Liver (tissue), 9 donors: ENCODE measurements around the gene CDH4. TPM values are rescaled to one million over a fixed set of nuclear protein-coding genes. Genes with fewer than 3 reads are reported as not detected.

Source experiments
- DNase-seq: peaks from one replicate; pipeline ENCODE4 v3.0.0-alpha.2; 2017; ENCODE audit warnings: low spot score
- H3K27ac ChIP-seq, 2 donors: one replicate each; pipeline ENCODE4 v1.7.0; 2013; ENCODE audit warnings: inconsistent platforms in 2 of 2, low read length in 2 of 2, control low read depth in 1 of 2, low read depth in 1 of 2, mild to moderate bottlenecking in 1 of 2
- H3K27me3 ChIP-seq, 4 donors: one replicate each; pipeline versions ENCODE4 v1.6.1 to v1.7.0; 2013; ENCODE audit warnings: low read length in 3 of 4, inconsistent platforms in 1 of 4, mild to moderate bottlenecking in 1 of 4, moderate library complexity in 1 of 4; ENCODE audit not compliant: control insufficient read depth in 4 of 4, insufficient read depth in 4 of 4
- H3K36me3 ChIP-seq, 4 donors: one replicate each; pipeline versions ENCODE4 v1.6.1 to v1.7.0; 2013; ENCODE audit warnings: low read length in 3 of 4, mild to moderate bottlenecking in 3 of 4, low read depth in 1 of 4, moderate library complexity in 1 of 4; ENCODE audit not compliant: control insufficient read depth in 4 of 4, insufficient read depth in 3 of 4
- H3K4me1 ChIP-seq, 4 donors: one replicate each; pipeline versions ENCODE4 v1.6.1 to v1.7.0; 2013; ENCODE audit warnings: low read length in 3 of 4, mild to moderate bottlenecking in 3 of 4, moderate library complexity in 1 of 4; ENCODE audit not compliant: control insufficient read depth in 4 of 4, insufficient read depth in 4 of 4
- H3K4me3 ChIP-seq, 3 donors: one replicate each; pipeline versions ENCODE4 v1.6.1 to v1.7.0; 2013; ENCODE audit warnings: low read length in 3 of 3, control low read depth in 1 of 3, low read depth in 1 of 3, mild to moderate bottlenecking in 1 of 3
- H3K9ac ChIP-seq, 2 donors: one replicate each; pipeline ENCODE4 v1.7.0; 2013; ENCODE audit warnings: low read length in 2 of 2, mild to moderate bottlenecking in 2 of 2, moderate library complexity in 2 of 2, control low read depth in 1 of 2, low read depth in 1 of 2
- H3K9me3 ChIP-seq, 4 donors: one replicate each; pipeline versions ENCODE4 v1.6.1 to v1.7.0; 2013; ENCODE audit warnings: low read length in 3 of 4; ENCODE audit not compliant: control insufficient read depth in 4 of 4
- CTCF ChIP-seq: fragments of 150-350 bp; IDR thresholded peaks from 2 replicates; pipeline ENCODE4 v1.5.1; 2017; ENCODE audit warnings: improper control_type of control experiment, low read depth, low read length; ENCODE audit not compliant: missing input control
- EGR1 ChIP-seq, 2 donors: IDR thresholded peaks; 2 replicates each; pipeline ENCODE4 v1.6.1; 2016 to 2018; ENCODE audit warnings: antibody characterized with exemption in 2 of 2, low read depth in 2 of 2
- FOXA1 ChIP-seq: IDR thresholded peaks from 2 replicates; pipeline ENCODE4 v1.6.1; 2016; ENCODE audit warnings: antibody characterized with exemption
- FOXA2 ChIP-seq: IDR thresholded peaks from 2 replicates; pipeline ENCODE4 v1.6.1; 2016; ENCODE audit warnings: antibody characterized with exemption
- GABPA ChIP-seq, 2 donors: IDR thresholded peaks in 1 of 2; conservative IDR thresholded peaks in 1 of 2; 2 replicates each; pipeline ENCODE4 v1.6.1; 2016; ENCODE audit warnings: antibody characterized with exemption in 2 of 2, mild to moderate bottlenecking in 1 of 2, moderate library complexity in 1 of 2
- HNF4A ChIP-seq, 2 donors: conservative IDR thresholded peaks; 2 replicates each; pipeline ENCODE4 v1.6.1; 2016; ENCODE audit warnings: antibody characterized with exemption in 2 of 2, mild to moderate bottlenecking in 2 of 2
- HNF4G ChIP-seq: IDR thresholded peaks from 2 replicates; pipeline ENCODE4 v1.6.1; 2016; ENCODE audit warnings: antibody characterized with exemption
- JUND ChIP-seq, 2 donors: IDR thresholded peaks; 2 replicates each; pipeline ENCODE4 v1.6.1; 2016; ENCODE audit warnings: antibody characterized with exemption in 2 of 2
- NR2F2 ChIP-seq: IDR thresholded peaks from 2 replicates; pipeline ENCODE4 v1.6.1; 2016; ENCODE audit warnings: antibody characterized with exemption
- RXRA ChIP-seq, 2 donors: IDR thresholded peaks; 2 replicates each; pipeline ENCODE4 v1.6.1; 2017 to 2018; ENCODE audit warnings: antibody characterized with exemption in 2 of 2, mild to moderate bottlenecking in 1 of 2
- SP1 ChIP-seq: IDR thresholded peaks from 2 replicates; pipeline ENCODE4 v1.6.1; 2018; ENCODE audit warnings: antibody characterized with exemption, mild to moderate bottlenecking
- TAF1 ChIP-seq: conservative IDR thresholded peaks from 2 replicates; pipeline ENCODE4 v1.6.1; 2016; ENCODE audit warnings: antibody characterized with exemption, mild to moderate bottlenecking
- ZBTB33 ChIP-seq: IDR thresholded peaks from 2 replicates; pipeline ENCODE4 v1.6.1; 2016; ENCODE audit warnings: antibody characterized with exemption
- WGBS: extraction: QIAGEN DNeasy Blood & Tissue Kit; methylation state at CpG from one replicate; pipeline ENCODE4 v1.1.7; 2013; 5-methylcytosine and 5-hydroxymethylcytosine counted together
- polyA plus RNA-seq, 2 donors: library from polyadenylated mRNA; stranded (reverse) in 1 of 2; unstranded in 1 of 2; fragments of 200-250 nt in 1 of 2; fragments of >200 nt in 1 of 2; fragmentation: Nextera tagmentation in 1 of 2; extraction: Ambion mirVana in 1 of 2; gene quantifications; one replicate each; pipeline versions ENCODE4 v1.2.1 to v1.2.3, GENCODE V29; 2013 to 2015
- total RNA-seq, 2 donors: library from RNA; depleted of rRNA; stranded (reverse); fragments of >200 nt; gene quantifications; one replicate each; pipeline ENCODE4 v1.2.3, GENCODE V29; 2014
- TF ChIP-seq, protein P1 (sequence below): IDR thresholded peaks from 2 replicates; pipeline ENCODE4 v1.6.1; 2016; ENCODE audit warnings: antibody characterized with exemption
- TF ChIP-seq, protein P2 (sequence below): IDR thresholded peaks from 2 replicates; pipeline ENCODE4 v1.6.1; 2016; ENCODE audit warnings: antibody characterized with exemption, mild to moderate bottlenecking
- donor health status: healthy.
- donor health status: healthy.
- donor health status: healthy.
- donor health status: healthy.
- donor health status: healthy.

The CDH4 gene
- total and polyA plus RNA-seq, 4 donors, result 0.03 to 0.25 (median 0.19) TPM; not detected in 1

DNA sequence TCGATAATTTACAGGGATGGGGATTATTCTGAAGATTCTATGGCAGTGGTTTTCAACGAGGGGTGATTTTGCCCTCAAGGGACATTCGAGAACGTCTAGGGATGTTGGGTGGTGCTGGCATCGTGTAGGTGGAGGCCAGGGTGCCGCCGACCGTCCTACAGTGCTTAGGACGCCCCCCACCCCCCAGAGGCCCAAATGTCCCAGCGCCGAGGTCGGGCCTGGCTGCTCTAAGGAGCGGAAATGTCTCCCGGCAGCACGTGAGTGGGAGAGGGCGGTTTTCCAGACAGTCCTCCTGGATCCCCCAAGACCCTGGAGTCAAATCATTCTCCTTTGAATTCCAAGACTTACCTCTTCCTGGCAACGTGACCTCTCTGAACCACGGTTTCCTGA is 101.9 kb downstream of the CDH4 start:
- no peak for TF ChIP-seq FOXA1
- TF ChIP-seq CTCF, result no peak
- TF ChIP-seq ZBTB33, result no peak
- TF ChIP-seq FOXA2, result no peak
- TF ChIP-seq HNF4G, result no peak
- TF ChIP-seq, protein P1, sequence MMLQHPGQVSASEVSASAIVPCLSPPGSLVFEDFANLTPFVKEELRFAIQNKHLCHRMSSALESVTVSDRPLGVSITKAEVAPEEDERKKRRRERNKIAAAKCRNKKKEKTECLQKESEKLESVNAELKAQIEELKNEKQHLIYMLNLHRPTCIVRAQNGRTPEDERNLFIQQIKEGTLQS, result no peak
- TF ChIP-seq JUND (IDR thresholded peaks at IDR 0.05), result no peak
- TF ChIP-seq TAF1, result no peak
- no peak for TF ChIP-seq EGR1 (IDR thresholded peaks at IDR 0.05; ENCODE audit: low read depth in 2 of 2)
- no peak for TF ChIP-seq HNF4A (conservative IDR thresholded peaks at IDR 0.05)
- TF ChIP-seq GABPA (IDR thresholded peaks at IDR 0.05 in 1 of 2, conservative IDR thresholded peaks at IDR 0.05 in 1 of 2), result no peak
- no peak for TF ChIP-seq SP1
- TF ChIP-seq, protein P2, sequence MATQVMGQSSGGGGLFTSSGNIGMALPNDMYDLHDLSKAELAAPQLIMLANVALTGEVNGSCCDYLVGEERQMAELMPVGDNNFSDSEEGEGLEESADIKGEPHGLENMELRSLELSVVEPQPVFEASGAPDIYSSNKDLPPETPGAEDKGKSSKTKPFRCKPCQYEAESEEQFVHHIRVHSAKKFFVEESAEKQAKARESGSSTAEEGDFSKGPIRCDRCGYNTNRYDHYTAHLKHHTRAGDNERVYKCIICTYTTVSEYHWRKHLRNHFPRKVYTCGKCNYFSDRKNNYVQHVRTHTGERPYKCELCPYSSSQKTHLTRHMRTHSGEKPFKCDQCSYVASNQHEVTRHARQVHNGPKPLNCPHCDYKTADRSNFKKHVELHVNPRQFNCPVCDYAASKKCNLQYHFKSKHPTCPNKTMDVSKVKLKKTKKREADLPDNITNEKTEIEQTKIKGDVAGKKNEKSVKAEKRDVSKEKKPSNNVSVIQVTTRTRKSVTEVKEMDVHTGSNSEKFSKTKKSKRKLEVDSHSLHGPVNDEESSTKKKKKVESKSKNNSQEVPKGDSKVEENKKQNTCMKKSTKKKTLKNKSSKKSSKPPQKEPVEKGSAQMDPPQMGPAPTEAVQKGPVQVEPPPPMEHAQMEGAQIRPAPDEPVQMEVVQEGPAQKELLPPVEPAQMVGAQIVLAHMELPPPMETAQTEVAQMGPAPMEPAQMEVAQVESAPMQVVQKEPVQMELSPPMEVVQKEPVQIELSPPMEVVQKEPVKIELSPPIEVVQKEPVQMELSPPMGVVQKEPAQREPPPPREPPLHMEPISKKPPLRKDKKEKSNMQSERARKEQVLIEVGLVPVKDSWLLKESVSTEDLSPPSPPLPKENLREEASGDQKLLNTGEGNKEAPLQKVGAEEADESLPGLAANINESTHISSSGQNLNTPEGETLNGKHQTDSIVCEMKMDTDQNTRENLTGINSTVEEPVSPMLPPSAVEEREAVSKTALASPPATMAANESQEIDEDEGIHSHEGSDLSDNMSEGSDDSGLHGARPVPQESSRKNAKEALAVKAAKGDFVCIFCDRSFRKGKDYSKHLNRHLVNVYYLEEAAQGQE, result no peak
- WGBS, result 75% methylated on average over 18 of the region's 18 CpGs
- H3K36me3 ChIP-seq, result no peaks in the 10 kb centered on the region
- no peaks in the 10 kb centered on the region for H3K9me3 ChIP-seq
- no peak for DNase-seq
- H3K4me1 ChIP-seq, result no peaks in the 10 kb centered on the region
- H3K27me3 ChIP-seq, result no peaks in the 10 kb centered on the region
- no peak overlapping the region for H3K9ac ChIP-seq
- no peak overlapping the region for H3K4me3 ChIP-seq
- H3K27ac ChIP-seq, result no peak overlapping the region

GRCh38 chr20:61354501-61354900 is 102.4 kb downstream of the CDH4 start:
- WGBS, result 79% methylated on average over 10 of the region's 10 CpGs
- Histone ChIP-seq H3K27me3 (no peaks in the 10 kb centered on the region), H3K4me3 (no peak overlapping the region), H3K9ac (no peak overlapping the region), H3K36me3 (no peaks in the 10 kb centered on the region), H3K27ac (no peak overlapping the region), H3K4me1 (no peaks in the 10 kb centered on the region), H3K9me3 (no peaks in the 10 kb centered on the region)
- TF ChIP-seq HNF4G (no peak), CTCF (no peak), FOXA1 (no peak), FOXA2 (no peak), JUND (IDR thresholded peaks at IDR 0.05) (no peak), ZBTB33 (no peak), TAF1 (no peak), NR2F2 (no peak), HNF4A (conservative IDR thresholded peaks at IDR 0.05) (no peak), RXRA (IDR thresholded peaks at IDR 0.05) (no peak)
- TF ChIP-seq, protein P2, result no peak
- no peak for DNase-seq
